GM21786 (cell line): Measurements from ENCODE around the gene MRS2.
"Not testable (repeated sequence)": the region's sequence is repeated elsewhere in the genome, so short reads cannot be mapped to it uniquely, and the experiment has no call there.

Experiments used
- ATAC-seq: cut with Tn5 transposase; IDR thresholded peaks from one replicate; pipeline ENCODE4 v1.9.1; 2021; ENCODE audit not compliant: unreplicated experiment

MRS2 gene

GRCh38 chr6:24402697-24403500 is at the start of gene MRS2:
MRS2 (plus strand) TSS chr6:24402936; CDS start chr6:24403047, 111 bp downstream.
- ATAC-seq: peak; percentile 97

GRCh38 chr6:24353861-24354260 is 48.9 kb upstream of the MRS2 start:
- no peak for ATAC-seq

- no peak for ATAC-seq
Observed at GRCh38 chr6:24355393-24355792, 47.3 kb upstream of the MRS2 start.

- no peak for ATAC-seq
Observed at GRCh38 chr6:24356310-24356973, 46.3 kb upstream of the MRS2 start.

- ATAC-seq: no peak
Observed at GRCh38 chr6:24357336-24358218, 45.2 kb upstream of the MRS2 start, which contains the start of gene DCDC2. DCDC2 (minus strand) TSS chr6:24358059; CDS start chr6:24357750, 309 bp downstream.

- no peak for ATAC-seq
Observed at GRCh38 chr6:24358219-24358821, 44.4 kb upstream of the MRS2 start.

- peak; percentile 83 for ATAC-seq
Observed at GRCh38 chr6:24359640-24360454, 42.9 kb upstream of the MRS2 start.

GRCh38 chr6:24362363-24362762 is 40.4 kb upstream of the MRS2 start:
- ATAC-seq: not testable (repeated sequence)

GRCh38 chr6:24365103-24365633 is 37.6 kb upstream of the MRS2 start:
- ATAC-seq: not testable (repeated sequence)

GRCh38 chr6:24374612-24375011 is 28.1 kb upstream of the MRS2 start:
- no peak for ATAC-seq

GRCh38 chr6:24376871-24377270 is 25.9 kb upstream of the MRS2 start:
- no peak for ATAC-seq

GRCh38 chr6:24378473-24379097 is 24.2 kb upstream of the MRS2 start:
- no peak for ATAC-seq

GRCh38 chr6:24381476-24382219 is 21.1 kb upstream of the MRS2 start:
- no peak for ATAC-seq

- ATAC-seq: no peak
Observed at GRCh38 chr6:24382220-24382540, 20.6 kb upstream of the MRS2 start.

- not testable (repeated sequence) for ATAC-seq
Observed at GRCh38 chr6:24382891-24383494, 19.7 kb upstream of the MRS2 start.

- ATAC-seq: not testable (repeated sequence)
Observed at GRCh38 chr6:24384369-24385130, 18.2 kb upstream of the MRS2 start.

GRCh38 chr6:24385536-24386269 is 17.0 kb upstream of the MRS2 start:
- no peak for ATAC-seq
